Keratinocyte (primary cell): ENCODE measurements around the gene ADAD2.

ENCODE experiments used
- EZH2 ChIP-seq: IDR thresholded peaks from one replicate; pipeline ENCODE4 v1.6.1; 2012; ENCODE audit warnings: inconsistent platforms, mild to moderate bottlenecking, low read length, moderate library complexity
- TF ChIP-seq, protein P1 (sequence below), 3 experiments: IDR thresholded peaks in 1 of 3; conservative IDR thresholded peaks in 1 of 3; optimal IDR thresholded peaks in 1 of 3; 2 replicates in 2 of 3; 3 replicates in 1 of 3; pipeline versions ENCODE3 to v1.5.1; 2011; ENCODE audit warnings: low read length in 3 of 3, mild to moderate bottlenecking in 3 of 3, moderate library complexity in 2 of 3, control low read depth in 1 of 3, inconsistent platforms in 1 of 3; ENCODE audit not compliant: insufficient read depth in 2 of 3; ENCODE audit errors: extremely low read depth in 1 of 3

DNA sequence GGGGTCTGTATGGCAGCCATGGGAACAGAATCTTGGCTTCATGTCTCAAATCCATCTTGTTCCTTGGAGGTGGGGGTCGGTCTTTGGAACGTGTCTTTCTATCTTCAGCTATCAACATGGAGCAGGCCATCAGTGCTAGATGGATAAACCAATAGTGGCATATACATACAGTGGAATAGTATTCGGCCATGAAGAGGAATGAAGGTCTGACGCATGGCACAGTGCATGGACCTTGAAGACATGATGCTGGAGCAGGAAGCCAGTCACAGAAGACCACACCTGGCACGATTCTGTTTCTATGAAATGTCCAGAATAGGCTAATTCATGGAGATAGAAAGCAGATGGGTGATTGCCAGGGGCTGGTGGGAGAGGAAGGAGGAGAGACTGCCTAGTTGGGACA is 41.1 kb downstream of the ADAD2 start:
- TF ChIP-seq, protein P1, sequence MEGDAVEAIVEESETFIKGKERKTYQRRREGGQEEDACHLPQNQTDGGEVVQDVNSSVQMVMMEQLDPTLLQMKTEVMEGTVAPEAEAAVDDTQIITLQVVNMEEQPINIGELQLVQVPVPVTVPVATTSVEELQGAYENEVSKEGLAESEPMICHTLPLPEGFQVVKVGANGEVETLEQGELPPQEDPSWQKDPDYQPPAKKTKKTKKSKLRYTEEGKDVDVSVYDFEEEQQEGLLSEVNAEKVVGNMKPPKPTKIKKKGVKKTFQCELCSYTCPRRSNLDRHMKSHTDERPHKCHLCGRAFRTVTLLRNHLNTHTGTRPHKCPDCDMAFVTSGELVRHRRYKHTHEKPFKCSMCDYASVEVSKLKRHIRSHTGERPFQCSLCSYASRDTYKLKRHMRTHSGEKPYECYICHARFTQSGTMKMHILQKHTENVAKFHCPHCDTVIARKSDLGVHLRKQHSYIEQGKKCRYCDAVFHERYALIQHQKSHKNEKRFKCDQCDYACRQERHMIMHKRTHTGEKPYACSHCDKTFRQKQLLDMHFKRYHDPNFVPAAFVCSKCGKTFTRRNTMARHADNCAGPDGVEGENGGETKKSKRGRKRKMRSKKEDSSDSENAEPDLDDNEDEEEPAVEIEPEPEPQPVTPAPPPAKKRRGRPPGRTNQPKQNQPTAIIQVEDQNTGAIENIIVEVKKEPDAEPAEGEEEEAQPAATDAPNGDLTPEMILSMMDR (optimal IDR thresholded peaks at IDR 0.05 in 1 of 3, IDR thresholded peaks at IDR 0.05 in 1 of 3, conservative IDR thresholded peaks at IDR 0.05 in 1 of 3; ENCODE audit: extremely low read depth in 1 of 3, insufficient read depth in 2 of 3, low read length in 3 of 3) = no peak
- TF ChIP-seq EZH2 = no peak
